H9 (cell line): ENCODE measurements around the gene PLCH2. TPM values are rescaled to one million over a fixed set of nuclear protein-coding genes. Genes with fewer than 3 reads are reported as not detected.

Source experiments
- DNase-seq: peaks from one replicate; pipeline ENCODE4 v3.0.0-alpha.2; 2017
- H2AFZ ChIP-seq: one replicate; pipeline ENCODE4 v1.6.1; 2013; ENCODE audit warnings: mild to moderate bottlenecking, low read length, control low read depth, moderate library complexity
- H2AK5ac ChIP-seq: 2 replicates; pipeline ENCODE4 v1.6.1; 2013; ENCODE audit warnings: low read length, control low read depth, mixed read lengths; ENCODE audit not compliant: insufficient read length
- H2BK120ac ChIP-seq: one replicate; pipeline ENCODE4 v1.6.1; 2013; ENCODE audit warnings: low read depth, mild to moderate bottlenecking, low read length, control low read depth, inconsistent platforms; ENCODE audit not compliant: poor library complexity, severe bottlenecking
- H2BK12ac ChIP-seq: 2 replicates; pipeline ENCODE4 v1.6.1; 2013; ENCODE audit warnings: low read length, control low read depth, mixed read lengths, low read depth; ENCODE audit not compliant: insufficient read length
- H2BK15ac ChIP-seq: 2 replicates; pipeline ENCODE4 v1.6.1; 2013; ENCODE audit warnings: low read depth, low read length, control low read depth
- H2BK20ac ChIP-seq: one replicate; pipeline ENCODE4 v1.6.1; 2013; ENCODE audit warnings: low read depth, mild to moderate bottlenecking, low read length, control low read depth, inconsistent platforms; ENCODE audit not compliant: poor library complexity, severe bottlenecking
- H2BK5ac ChIP-seq: 2 replicates; pipeline ENCODE4 v1.6.1; 2013; ENCODE audit warnings: low read length, control low read depth, mixed read lengths; ENCODE audit not compliant: insufficient read length
- H3K14ac ChIP-seq: 2 replicates; pipeline ENCODE4 v1.6.1; 2013; ENCODE audit warnings: low read length, control low read depth; ENCODE audit not compliant: insufficient read depth
- H3K18ac ChIP-seq: 2 replicates; pipeline ENCODE4 v1.6.1; 2013; ENCODE audit warnings: low read depth, mild to moderate bottlenecking, mixed read lengths, low read length, control low read depth; ENCODE audit not compliant: insufficient read length
- H3K23ac ChIP-seq: 2 replicates; pipeline ENCODE4 v1.6.1; 2013; ENCODE audit warnings: low read length, control low read depth, mixed read lengths, low read depth; ENCODE audit not compliant: insufficient read length
- H3K23me2 ChIP-seq: 2 replicates; pipeline ENCODE4 v1.6.1; 2013; ENCODE audit warnings: low read depth, mild to moderate bottlenecking, mixed read lengths, low read length, control low read depth; ENCODE audit not compliant: insufficient read length, poor library complexity, severe bottlenecking
- H3K27ac ChIP-seq: 2 replicates; pipeline ENCODE4 v1.5.1; 2013; ENCODE audit warnings: low read length, control low read depth, mixed read lengths, low read depth; ENCODE audit not compliant: insufficient read length
- H3K27me3 ChIP-seq: 2 replicates; pipeline ENCODE4 v1.6.1; 2013; ENCODE audit warnings: low read length, control low read depth, inconsistent platforms; ENCODE audit not compliant: insufficient read depth
- H3K4ac ChIP-seq: 2 replicates; pipeline ENCODE4 v1.6.1; 2013; ENCODE audit warnings: low read depth, mild to moderate bottlenecking, control low read depth, inconsistent platforms, low read length, moderate library complexity
- H3K4me1 ChIP-seq: 2 replicates; pipeline ENCODE4 v1.6.1; 2013; ENCODE audit warnings: low read length, control low read depth, inconsistent platforms; ENCODE audit not compliant: insufficient read depth
- H3K4me2 ChIP-seq: 2 replicates; pipeline ENCODE4 v1.6.1; 2013; ENCODE audit warnings: low read length, control low read depth, mixed read lengths; ENCODE audit not compliant: insufficient read length, insufficient read depth
- H3K56ac ChIP-seq: 2 replicates; pipeline ENCODE4 v1.6.1; 2013; ENCODE audit warnings: low read depth, mild to moderate bottlenecking, mixed read lengths, low read length, control low read depth; ENCODE audit not compliant: insufficient read length
- H3K79me1 ChIP-seq: 2 replicates; pipeline ENCODE4 v1.6.1; 2013; ENCODE audit warnings: low read depth, mild to moderate bottlenecking, moderate library complexity, low read length, control low read depth, inconsistent platforms; ENCODE audit not compliant: insufficient read depth, poor library complexity, severe bottlenecking
- H3K79me2 ChIP-seq: 2 replicates; pipeline ENCODE4 v1.6.1; 2013; ENCODE audit warnings: low read length, control low read depth, inconsistent platforms; ENCODE audit not compliant: insufficient read depth
- H3K9ac ChIP-seq: 2 replicates; pipeline ENCODE4 v1.6.1; 2013; ENCODE audit warnings: low read length, control low read depth, mixed read lengths; ENCODE audit not compliant: insufficient read length; ENCODE audit errors: extremely low read depth
- H3K9me3 ChIP-seq: one replicate; pipeline ENCODE4 v1.6.1; 2013; ENCODE audit warnings: low read depth, low read length, inconsistent platforms; ENCODE audit not compliant: control insufficient read depth
- H3T11ph ChIP-seq: one replicate; pipeline ENCODE4 v1.6.1; 2013; ENCODE audit warnings: mild to moderate bottlenecking, low read length, control low read depth, inconsistent platforms
- H4K20me1 ChIP-seq: one replicate; pipeline ENCODE4 v1.6.1; 2013; ENCODE audit not compliant: control insufficient read depth, insufficient read length, insufficient read depth
- H4K5ac ChIP-seq: 2 replicates; pipeline ENCODE4 v1.6.1; 2013; ENCODE audit warnings: low read depth, mild to moderate bottlenecking, mixed read lengths, low read length, control low read depth; ENCODE audit not compliant: insufficient read length
- H4K8ac ChIP-seq: replicated peaks from 2 replicates; pipeline ENCODE4 v1.6.1; 2013; ENCODE audit warnings: low read length, control low read depth, mixed read lengths, low read depth; ENCODE audit not compliant: insufficient read length
- H4K91ac ChIP-seq: 2 replicates; pipeline ENCODE4 v1.6.1; 2013; ENCODE audit warnings: low read depth, mild to moderate bottlenecking, moderate library complexity, mixed read lengths, low read length, control low read depth; ENCODE audit not compliant: insufficient read length
- H3K27ac Mint-ChIP-seq, 3 experiments: 2 replicates in 2 of 3; 3 replicates in 1 of 3; pipeline ENCODE4 v1.8.0; 2020 to 2021; ENCODE audit warnings: mixed read lengths in 3 of 3, mild to moderate bottlenecking in 1 of 3, moderate library complexity in 1 of 3
- H3K27me3 Mint-ChIP-seq: 2 replicates; pipeline ENCODE4 v1.8.0; 2021; ENCODE audit warnings: low read depth, mild to moderate bottlenecking, moderate library complexity, mixed read lengths
- H3K36me3 Mint-ChIP-seq, 3 experiments: 2 replicates in 2 of 3; 3 replicates in 1 of 3; pipeline ENCODE4 v1.8.0; 2020 to 2021; ENCODE audit warnings: low read depth in 3 of 3, mixed read lengths in 3 of 3; ENCODE audit not compliant: insufficient read depth in 1 of 3
- H3K4me1 Mint-ChIP-seq, 2 experiments: 2 replicates each; pipeline ENCODE4 v1.8.0; 2020; ENCODE audit warnings: mixed read lengths in 2 of 2
- H3K4me3 Mint-ChIP-seq, 2 experiments: 2 replicates in 1 of 2; 3 replicates in 1 of 2; pipeline ENCODE4 v1.8.0; 2020 to 2021; ENCODE audit warnings: mild to moderate bottlenecking in 2 of 2, mixed read lengths in 2 of 2, moderate library complexity in 1 of 2
- H3K9me3 Mint-ChIP-seq, 2 experiments: 2 replicates in 1 of 2; 3 replicates in 1 of 2; pipeline ENCODE4 v1.8.0; 2020; ENCODE audit warnings: mild to moderate bottlenecking in 2 of 2, mixed read lengths in 2 of 2, moderate library complexity in 1 of 2
- CTCF ChIP-seq: fragments of 200-600 bp; sonication (generic); conservative IDR thresholded peaks from 3 replicates; pipeline ENCODE4 v1.8.0; 2021; ENCODE audit warnings: antibody characterized with exemption, mild to moderate bottlenecking
- WGBS: extraction: QIAGEN DNeasy Blood & Tissue Kit; methylation state at CpG from one replicate; pipeline ENCODE4 v1.1.7; 2013; ENCODE audit warnings: missing lambda C conversion rate, low lambda C conversion rate, mixed read lengths; ENCODE audit not compliant: insufficient read length; ENCODE audit errors: extremely low coverage; 5-methylcytosine and 5-hydroxymethylcytosine counted together
- total RNA-seq: library from RNA; stranded (reverse); gene quantifications from 2 replicates; pipeline ENCODE4 v1.2.1, GENCODE V29; 2021

PLCH2 gene
- total RNA-seq, 1 experiment from 2014 or later: 0.09 TPM

GRCh38 chr1:2499260-2499659, 23.2 kb downstream of the PLCH2 start:
- Histone ChIP-seq H3K9me3 (no peaks in the 10 kb centered on the region), H3K23me2 (no peaks in the 10 kb centered on the region), H4K91ac (no peak overlapping the region), H3K27ac (no peak overlapping the region), H2BK12ac (no peak overlapping the region), H3K23ac (no peak overlapping the region), H4K5ac (no peak overlapping the region), H2BK5ac (no peak overlapping the region), H3K9ac (no peak overlapping the region), H3K14ac (no peak overlapping the region), H3K56ac (no peak overlapping the region), H3K79me1 (no peaks in the 10 kb centered on the region), H3T11ph (no peak overlapping the region), H2BK20ac (no peak overlapping the region), H3K4ac (no peak overlapping the region), H3K4me1 (no peaks in the 10 kb centered on the region), H2AK5ac (no peak overlapping the region), H3K18ac (no peak overlapping the region), H3K27me3 (no peaks in the 10 kb centered on the region), H2BK15ac (no peak overlapping the region), H3K4me2 (no peak overlapping the region), H2BK120ac (no peak overlapping the region), H4K8ac (no peak overlapping the region), H2AFZ (no peak overlapping the region), H3K79me2 (no peaks in the 10 kb centered on the region), H4K20me1 (no peaks in the 10 kb centered on the region)
- Mint-ChIP-seq H3K4me3 (no peak overlapping the region), H3K4me1 (no peaks in the 10 kb centered on the region), H3K27ac (no peak overlapping the region), H3K27me3 (peaks cover 18% of the 10 kb centered on the region), H3K9me3 (no peaks in the 10 kb centered on the region), H3K36me3 (no peaks in the 10 kb centered on the region)
- no peak for TF ChIP-seq CTCF
- no CpG with 5 or more reads among the region's 4 CpGs for WGBS
- DNase-seq: no peak
